GM19193 (cell line): ENCODE results near the gene TRPC4AP.

Experiments
- POLR2A ChIP-seq: IDR thresholded peaks from 4 replicates; pipeline ENCODE4 v1.6.1; 2011; ENCODE audit not compliant: insufficient read depth, insufficient read length; ENCODE audit errors: extremely low read depth

TRPC4AP gene

GRCh38 chr20:35116258-35116657, 23.7 kb upstream of the TRPC4AP start:
- no peak for TF ChIP-seq POLR2A

- no peak for TF ChIP-seq POLR2A
Measured at GRCh38 chr20:35115606-35116005, 23.0 kb upstream of the TRPC4AP start.

GRCh38 chr20:35111141-35111888, 18.7 kb upstream of the TRPC4AP start:
- no peak for TF ChIP-seq POLR2A

GRCh38 chr20:35108921-35109320, 16.3 kb upstream of the TRPC4AP start:
- no peak for TF ChIP-seq POLR2A

GRCh38 chr20:35106827-35107380, 14.3 kb upstream of the TRPC4AP start:
- TF ChIP-seq POLR2A: no peak

GRCh38 chr20:35104685-35105295, 12.2 kb upstream of the TRPC4AP start:
- no peak for TF ChIP-seq POLR2A

GRCh38 chr20:35101620-35102019, 9.0 kb upstream of the TRPC4AP start:
- TF ChIP-seq POLR2A: no peak

- no peak for TF ChIP-seq POLR2A
Measured at GRCh38 chr20:35093267-35093884, 769 bp upstream of the TRPC4AP start.

GRCh38 chr20:35091816-35092523, 637 bp downstream of the TRPC4AP start:
- TF ChIP-seq POLR2A: no peak

GRCh38 chr20:35088231-35089145, 4.1 kb downstream of the TRPC4AP start:
- TF ChIP-seq POLR2A: no peak

GRCh38 chr20:35087791-35088190, 4.8 kb downstream of the TRPC4AP start:
- no peak for TF ChIP-seq POLR2A

GRCh38 chr20:35087355-35087754, 5.3 kb downstream of the TRPC4AP start:
- TF ChIP-seq POLR2A: no peak

GRCh38 chr20:35085477-35086225, 7.0 kb downstream of the TRPC4AP start:
- TF ChIP-seq POLR2A: no peak

- no peak for TF ChIP-seq POLR2A
Measured at GRCh38 chr20:35084998-35085397, 7.6 kb downstream of the TRPC4AP start.
